Lung (tissue), 12 donors: Measurements from ENCODE around the gene VENTX. TPM values are rescaled to one million over a fixed set of nuclear protein-coding genes. Genes with fewer than 3 reads are reported as not detected.

Experiments
- ATAC-seq: fragments of 200-7000 bp; cut with Tn5 transposase; one replicate; pipeline ENCODE4 v1.9.1; 2020; ENCODE audit warnings: moderate number of reproducible peaks; ENCODE audit not compliant: insufficient read depth, low FRiP score
- DNase-seq, 3 donors: peaks; one replicate each; pipeline ENCODE4 v3.0.0-alpha.2; 2013 to 2017
- H3K27ac ChIP-seq, 2 donors: one replicate each; pipeline ENCODE4 v1.5.1; 2013; ENCODE audit warnings: mild to moderate bottlenecking in 2 of 2, moderate library complexity in 2 of 2, control low read depth in 1 of 2, inconsistent platforms in 1 of 2, low read depth in 1 of 2, low read length in 1 of 2
- H3K27me3 ChIP-seq, 3 donors: one replicate each; pipeline ENCODE4 v1.5.1; 2013; ENCODE audit warnings: low read length in 2 of 3; ENCODE audit not compliant: control insufficient read depth in 3 of 3, insufficient read depth in 3 of 3
- H3K36me3 ChIP-seq, 4 donors: one replicate each; pipeline ENCODE4 v1.5.1; 2013; ENCODE audit warnings: low read length in 4 of 4, mild to moderate bottlenecking in 1 of 4, moderate library complexity in 1 of 4; ENCODE audit not compliant: control insufficient read depth in 4 of 4, insufficient read depth in 4 of 4
- H3K4me1 ChIP-seq, 5 donors: one replicate each; pipeline ENCODE4 v1.5.1; 2013; ENCODE audit warnings: low read length in 5 of 5, mild to moderate bottlenecking in 2 of 5, moderate library complexity in 1 of 5; ENCODE audit not compliant: control insufficient read depth in 5 of 5, insufficient read depth in 5 of 5
- H3K4me3 ChIP-seq: one replicate; pipeline ENCODE4 v1.5.1; 2013; ENCODE audit warnings: mild to moderate bottlenecking, control low read depth, moderate library complexity
- H3K9ac ChIP-seq, 2 donors: one replicate each; pipeline ENCODE4 v1.5.1; 2013; ENCODE audit warnings: low read length in 2 of 2, control low read depth in 1 of 2; ENCODE audit not compliant: insufficient read depth in 1 of 2
- H3K9me3 ChIP-seq, 4 donors: one replicate each; pipeline ENCODE4 v1.5.1; 2013; ENCODE audit warnings: low read length in 3 of 4, mild to moderate bottlenecking in 1 of 4, moderate library complexity in 1 of 4; ENCODE audit not compliant: control insufficient read depth in 4 of 4, insufficient read depth in 3 of 4
- WGBS, 2 donors: extraction: QIAGEN DNeasy Blood & Tissue Kit; methylation state at CpG; one replicate each; pipeline ENCODE4 v1.1.7; 2013; 5-methylcytosine and 5-hydroxymethylcytosine counted together
- polyA plus RNA-seq, 2 donors: library from polyadenylated mRNA; stranded (reverse); fragments of 200-250 nt; gene quantifications; one replicate each; pipeline ENCODE4 v1.2.1, GENCODE V29; 2013
- total RNA-seq, 2 donors: library from RNA; depleted of rRNA in 1 of 2; stranded (reverse); fragments of >200 nt in 1 of 2; gene quantifications; one replicate each; pipeline ENCODE4 v1.2.1, GENCODE V29; 2014 to 2021
- TF ChIP-seq, protein P1 (sequence below): IDR thresholded peaks from 2 replicates; pipeline ENCODE4 v1.5.1; 2012; ENCODE audit warnings: mild to moderate bottlenecking; ENCODE audit errors: control extremely low read depth, extremely low read depth
- donor health status: control.
- donor health status: control.
- donor health status: Bipolar disorder and iron deficiency.
- donor health status: healthy.
- donor health status: DM: yes; HTN: yes; CAD: no.

The VENTX gene
- total and polyA plus RNA-seq, 4 donors: 0.46 to 4.0 (median 2.4) TPM

DNA sequence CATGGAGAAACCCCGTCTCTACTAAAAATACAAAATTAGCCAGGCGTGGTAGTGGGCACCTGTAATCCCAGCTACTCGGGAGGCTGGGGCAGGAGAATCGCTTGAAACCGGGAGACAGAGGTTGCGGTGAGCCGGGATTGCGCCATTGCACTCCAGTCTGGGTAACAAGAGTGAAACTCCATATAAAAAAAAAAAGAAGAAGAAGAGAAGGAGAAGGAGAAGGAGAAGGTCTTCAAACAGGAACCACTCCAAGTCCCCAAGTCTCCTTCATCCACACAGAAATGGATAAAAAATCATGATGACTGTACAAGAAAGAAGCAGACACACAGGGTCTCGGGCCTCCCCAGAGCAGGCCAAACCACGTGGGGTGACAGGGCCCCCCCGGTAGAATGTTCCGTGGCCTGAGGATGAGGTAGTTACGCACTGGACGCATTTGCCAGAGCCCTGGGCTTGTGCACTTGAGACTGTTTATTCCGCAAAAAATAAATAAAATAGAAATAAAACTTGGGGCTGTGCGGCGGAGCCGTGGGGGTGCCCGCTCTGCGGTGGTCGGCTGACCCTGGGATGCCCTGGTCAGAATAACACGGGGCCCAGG, 15.8 kb downstream of the VENTX start:
- Histone ChIP-seq H3K27ac (no peak overlapping the region), H3K36me3 (no peaks in the 10 kb centered on the region), H3K9ac (no peak overlapping the region), H3K4me3 (no peak overlapping the region), H3K9me3 (no peaks in the 10 kb centered on the region), H3K27me3 (peaks cover 3 to 5% (median 5%) of the 10 kb centered on the region in 3 donors), H3K4me1 (peaks cover 0 to 11% (median 0%) of the 10 kb centered on the region in 5 donors)
- DNase-seq (no peak), ATAC-seq (no peak)
- TF ChIP-seq, protein P1, sequence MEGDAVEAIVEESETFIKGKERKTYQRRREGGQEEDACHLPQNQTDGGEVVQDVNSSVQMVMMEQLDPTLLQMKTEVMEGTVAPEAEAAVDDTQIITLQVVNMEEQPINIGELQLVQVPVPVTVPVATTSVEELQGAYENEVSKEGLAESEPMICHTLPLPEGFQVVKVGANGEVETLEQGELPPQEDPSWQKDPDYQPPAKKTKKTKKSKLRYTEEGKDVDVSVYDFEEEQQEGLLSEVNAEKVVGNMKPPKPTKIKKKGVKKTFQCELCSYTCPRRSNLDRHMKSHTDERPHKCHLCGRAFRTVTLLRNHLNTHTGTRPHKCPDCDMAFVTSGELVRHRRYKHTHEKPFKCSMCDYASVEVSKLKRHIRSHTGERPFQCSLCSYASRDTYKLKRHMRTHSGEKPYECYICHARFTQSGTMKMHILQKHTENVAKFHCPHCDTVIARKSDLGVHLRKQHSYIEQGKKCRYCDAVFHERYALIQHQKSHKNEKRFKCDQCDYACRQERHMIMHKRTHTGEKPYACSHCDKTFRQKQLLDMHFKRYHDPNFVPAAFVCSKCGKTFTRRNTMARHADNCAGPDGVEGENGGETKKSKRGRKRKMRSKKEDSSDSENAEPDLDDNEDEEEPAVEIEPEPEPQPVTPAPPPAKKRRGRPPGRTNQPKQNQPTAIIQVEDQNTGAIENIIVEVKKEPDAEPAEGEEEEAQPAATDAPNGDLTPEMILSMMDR: no peak
- WGBS, 2 donors: 67 to 78% methylated on average over 22 of the region's 22 CpGs

DNA sequence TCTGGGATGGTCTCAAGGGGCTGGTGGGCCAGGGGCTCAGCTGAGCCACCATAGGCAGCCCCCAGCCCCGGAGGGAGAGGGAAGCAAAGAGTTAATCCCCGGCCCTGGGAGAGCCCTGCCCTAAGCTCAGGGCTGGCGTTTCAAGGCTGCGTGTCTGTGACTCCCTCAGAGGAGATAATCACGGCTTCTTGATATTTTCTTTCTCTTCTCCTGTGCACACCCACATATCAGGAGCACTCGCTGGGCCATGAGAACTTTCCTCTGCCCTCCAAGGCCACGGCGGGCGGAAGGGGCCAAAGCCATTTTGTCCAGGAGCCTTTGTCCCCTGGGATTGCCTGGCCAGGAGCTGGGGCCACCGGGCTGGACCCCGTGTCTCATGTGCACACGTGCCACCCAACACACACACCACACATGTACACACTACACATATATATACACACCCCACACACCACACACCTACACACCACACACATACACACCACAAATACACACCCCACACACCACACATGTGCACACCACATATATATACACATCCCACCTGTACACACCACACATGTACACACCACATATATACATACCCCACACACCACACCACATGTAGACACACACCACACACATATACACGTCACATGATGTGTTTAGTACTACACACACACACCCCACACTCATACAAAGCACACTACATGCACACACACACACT, 16.9 kb downstream of the VENTX start:
- no peak overlapping the region for H3K27ac ChIP-seq
- H3K27me3 ChIP-seq: peaks cover 3 to 5% (median 4%) of the 10 kb centered on the region in 3 donors
- DNase-seq: no peak
- no peaks in the 10 kb centered on the region for H3K36me3 ChIP-seq
- H3K9me3 ChIP-seq: no peaks in the 10 kb centered on the region
- ATAC-seq: no peak
- H3K4me1 ChIP-seq: peaks cover 0 to 21% (median 3%) of the 10 kb centered on the region in 5 donors
- TF ChIP-seq, protein P1: no peak
- 73 to 82% methylated on average over 13 of the region's 13 CpGs for WGBS, 2 donors
- H3K9ac ChIP-seq: no peak overlapping the region
- H3K4me3 ChIP-seq: no peak overlapping the region

DNA sequence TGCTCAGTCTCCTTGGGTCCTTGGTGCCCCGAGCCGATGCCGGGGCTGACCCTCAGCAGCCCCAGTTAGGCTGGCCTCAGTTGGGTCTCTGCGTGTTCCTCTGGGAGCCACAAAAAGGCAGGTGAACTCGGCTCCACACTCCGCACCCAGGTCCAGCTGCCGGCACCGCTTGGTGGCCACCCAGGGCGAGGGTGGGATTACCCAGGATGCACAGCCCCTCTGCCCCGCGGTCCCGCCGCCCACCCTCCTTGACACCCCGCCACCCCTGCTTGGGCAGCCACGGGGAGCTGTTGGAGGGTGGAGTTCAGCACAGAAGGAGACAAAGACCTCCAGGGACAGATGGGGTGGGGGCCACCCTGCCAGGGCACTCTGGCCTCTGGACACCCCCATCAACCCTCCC, 17.7 kb downstream of the VENTX start:
- TF ChIP-seq, protein P1: no peak
- Histone ChIP-seq H3K27me3 (peaks cover 0 to 3% (median 2%) of the 10 kb centered on the region in 3 donors), H3K27ac (no peak overlapping the region), H3K36me3 (no peaks in the 10 kb centered on the region), H3K4me3 (no peak overlapping the region), H3K9ac (no peak overlapping the region), H3K4me1 (peaks cover 0 to 27% (median 5%) of the 10 kb centered on the region in 5 donors), H3K9me3 (no peaks in the 10 kb centered on the region)
- 93 to 94% methylated on average over 12 to 15 of the region's 15 CpGs for WGBS, 2 donors
- DNase-seq (no peak), ATAC-seq (no peak)
